ENCODE data around the gene ADD2. TPM values are rescaled to one million over a fixed set of nuclear protein-coding genes. Genes with fewer than 3 reads are reported as not detected.
A peak's percentile ranks its signal among the peaks of the same experiment; 100 is the strongest.

Gene ADD2
- total RNA-seq, 2 donors from 2014 or later, result 14.8 to 53.0 TPM

DNA sequence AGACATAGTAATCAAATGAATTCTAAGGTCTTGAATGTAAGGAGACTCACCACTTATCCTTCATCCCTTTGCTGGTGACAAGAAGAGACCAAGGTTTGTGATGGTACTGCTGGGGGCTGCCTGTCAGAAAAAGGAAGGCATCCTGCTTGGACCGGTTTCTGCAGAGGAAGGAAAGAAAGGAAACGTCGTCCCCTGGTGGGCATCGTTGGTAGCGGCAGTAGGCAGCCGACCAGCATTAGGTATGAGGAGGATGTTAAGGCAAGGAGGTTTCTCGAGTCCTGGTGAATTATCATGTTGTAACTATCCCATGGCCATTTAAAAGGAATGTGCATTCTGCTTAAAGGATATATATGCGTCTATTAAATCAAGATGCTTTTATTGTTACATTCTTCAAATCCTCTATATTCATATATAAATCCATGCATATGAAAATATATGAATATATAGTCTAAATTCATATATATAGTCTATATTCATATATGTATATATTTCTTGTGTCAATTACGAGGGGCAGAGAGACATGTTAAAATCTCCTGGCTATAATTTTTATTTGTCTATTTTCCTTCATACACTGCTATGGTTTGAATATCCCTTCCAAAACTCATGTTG is 120.0 kb downstream of the ADD2 start:
- Mint-ChIP-seq H3K27ac (no peak overlapping the region), H3K4me1 (no peaks in the 10 kb centered on the region), H3K36me3 (ENCODE audit: low read depth) (no peaks in the 10 kb centered on the region), H3K9me3 (no peaks in the 10 kb centered on the region), H3K27me3 (ENCODE audit: insufficient read depth) (peaks cover 23% of the 10 kb centered on the region), H3K4me3 (no peak overlapping the region)
- no peak overlapping the region for H3K27ac ChIP-seq (ENCODE audit: low read depth, low read length)
- 3% methylated on average over 6 to 7 of the region's 9 CpGs for WGBS, 2 experiments (ENCODE audit: insufficient coverage in 1 of 2, insufficient read length in 1 of 2)
- H3K9me3 ChIP-seq (ENCODE audit: control insufficient read depth, low read length), result no peaks in the 10 kb centered on the region
- no peak overlapping the region for H3K4me3 ChIP-seq (ENCODE audit: low read length)
- peaks cover 21% of the 10 kb centered on the region for H3K27me3 ChIP-seq (ENCODE audit: control insufficient read depth, insufficient read depth, low read length, poor library complexity, severe bottlenecking)
- H3K36me3 ChIP-seq (ENCODE audit: control insufficient read depth, insufficient read depth, low read length), result no peaks in the 10 kb centered on the region
- TF ChIP-seq, protein P1, sequence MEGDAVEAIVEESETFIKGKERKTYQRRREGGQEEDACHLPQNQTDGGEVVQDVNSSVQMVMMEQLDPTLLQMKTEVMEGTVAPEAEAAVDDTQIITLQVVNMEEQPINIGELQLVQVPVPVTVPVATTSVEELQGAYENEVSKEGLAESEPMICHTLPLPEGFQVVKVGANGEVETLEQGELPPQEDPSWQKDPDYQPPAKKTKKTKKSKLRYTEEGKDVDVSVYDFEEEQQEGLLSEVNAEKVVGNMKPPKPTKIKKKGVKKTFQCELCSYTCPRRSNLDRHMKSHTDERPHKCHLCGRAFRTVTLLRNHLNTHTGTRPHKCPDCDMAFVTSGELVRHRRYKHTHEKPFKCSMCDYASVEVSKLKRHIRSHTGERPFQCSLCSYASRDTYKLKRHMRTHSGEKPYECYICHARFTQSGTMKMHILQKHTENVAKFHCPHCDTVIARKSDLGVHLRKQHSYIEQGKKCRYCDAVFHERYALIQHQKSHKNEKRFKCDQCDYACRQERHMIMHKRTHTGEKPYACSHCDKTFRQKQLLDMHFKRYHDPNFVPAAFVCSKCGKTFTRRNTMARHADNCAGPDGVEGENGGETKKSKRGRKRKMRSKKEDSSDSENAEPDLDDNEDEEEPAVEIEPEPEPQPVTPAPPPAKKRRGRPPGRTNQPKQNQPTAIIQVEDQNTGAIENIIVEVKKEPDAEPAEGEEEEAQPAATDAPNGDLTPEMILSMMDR (conservative IDR thresholded peaks at IDR 0.05), result peak; percentile 99
- H3K4me1 ChIP-seq (ENCODE audit: control insufficient read depth, insufficient read depth, low read length), result no peaks in the 10 kb centered on the region
- peak; percentile 97 for DNase-seq
- H3K9ac ChIP-seq (ENCODE audit: extremely low read depth, low read length, poor library complexity, severe bottlenecking), result no peak overlapping the region

DNA sequence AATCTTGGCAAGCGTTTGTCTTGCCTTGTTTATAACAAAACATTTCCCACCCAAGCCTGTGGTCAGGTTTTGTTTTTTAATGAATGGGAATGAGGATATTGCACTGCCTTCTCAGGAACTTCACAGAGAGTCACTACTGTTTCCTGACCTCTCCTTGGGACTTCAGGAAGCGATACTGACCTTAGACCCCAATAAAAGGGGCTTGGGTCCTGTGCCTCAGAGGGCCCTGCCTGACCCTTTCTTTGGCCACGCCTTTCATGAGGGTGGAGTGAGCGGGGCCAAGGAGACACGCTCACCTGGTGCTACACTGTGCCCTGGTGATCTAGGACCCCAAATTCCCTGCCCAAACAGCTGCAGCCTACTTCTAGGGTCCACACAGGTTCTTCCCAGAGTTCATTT is 121.6 kb downstream of the ADD2 start:
- TF ChIP-seq, protein P1 (conservative IDR thresholded peaks at IDR 0.05), result no peak
- Histone ChIP-seq H3K9ac (ENCODE audit: extremely low read depth, low read length, poor library complexity, severe bottlenecking) (no peak overlapping the region), H3K36me3 (ENCODE audit: control insufficient read depth, insufficient read depth, low read length) (no peaks in the 10 kb centered on the region), H3K4me1 (ENCODE audit: control insufficient read depth, insufficient read depth, low read length) (no peaks in the 10 kb centered on the region), H3K27ac (ENCODE audit: low read depth, low read length) (no peak overlapping the region), H3K27me3 (ENCODE audit: control insufficient read depth, insufficient read depth, low read length, poor library complexity, severe bottlenecking) (peaks cover 5% of the 10 kb centered on the region), H3K4me3 (ENCODE audit: low read length) (no peak overlapping the region), H3K9me3 (ENCODE audit: control insufficient read depth, low read length) (no peaks in the 10 kb centered on the region)
- 76% methylated on average over 5 of the region's 5 CpGs; no CpG with 5 or more reads in 1 of the 2 experiments for WGBS, 2 experiments (ENCODE audit: insufficient coverage in 1 of 2, insufficient read length in 1 of 2)
- no peak overlapping the region for H3K27ac Mint-ChIP-seq
- peaks cover 9% of the 10 kb centered on the region for H3K27me3 Mint-ChIP-seq (ENCODE audit: insufficient read depth)
- no peaks in the 10 kb centered on the region for H3K36me3 Mint-ChIP-seq (ENCODE audit: low read depth)
- DNase-seq, result peak; percentile 35
- H3K4me1 Mint-ChIP-seq, result no peaks in the 10 kb centered on the region
- H3K4me3 Mint-ChIP-seq, result no peak overlapping the region
- H3K9me3 Mint-ChIP-seq, result no peaks in the 10 kb centered on the region

DNA sequence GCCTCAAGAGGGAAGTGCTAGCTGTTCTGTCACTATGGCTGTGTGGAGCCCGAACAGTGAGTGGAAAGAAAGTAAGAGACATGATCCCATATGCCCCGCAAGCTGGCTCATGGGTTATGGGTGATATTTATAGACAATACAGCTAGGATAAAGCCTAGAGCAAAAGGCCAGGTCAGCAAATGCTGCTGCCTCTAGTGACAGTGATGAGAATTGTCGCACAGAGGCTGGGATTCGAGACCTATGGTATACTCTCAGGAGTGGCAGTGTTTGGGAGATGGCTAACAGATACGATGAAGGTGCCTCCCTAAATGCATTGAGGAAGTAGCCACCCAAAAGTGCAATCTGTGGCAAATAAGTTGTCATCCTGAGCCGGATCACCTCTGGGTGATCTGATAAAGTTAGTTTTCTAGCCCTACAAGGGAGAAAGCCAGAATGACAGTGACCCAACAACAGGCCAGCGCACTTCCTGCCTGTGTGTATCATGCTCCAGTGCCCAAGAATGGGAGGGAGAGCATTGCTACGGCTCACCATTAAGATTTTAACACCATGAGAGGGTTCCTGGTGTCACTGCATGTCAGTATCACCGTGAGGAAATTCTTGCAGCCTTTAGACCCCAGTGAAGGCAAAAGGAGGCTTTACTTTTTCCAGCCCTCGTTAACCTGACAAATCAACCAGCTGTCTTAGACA is 122.1 kb downstream of the ADD2 start:
- TF ChIP-seq, protein P1 (conservative IDR thresholded peaks at IDR 0.05), result peak; percentile 58
- Mint-ChIP-seq H3K4me1 (no peaks in the 10 kb centered on the region), H3K4me3 (no peak overlapping the region), H3K36me3 (ENCODE audit: low read depth) (no peaks in the 10 kb centered on the region), H3K27me3 (ENCODE audit: insufficient read depth) (peaks cover 3% of the 10 kb centered on the region), H3K27ac (no peak overlapping the region), H3K9me3 (no peaks in the 10 kb centered on the region)
- Histone ChIP-seq H3K4me1 (ENCODE audit: control insufficient read depth, insufficient read depth, low read length) (no peaks in the 10 kb centered on the region), H3K4me3 (ENCODE audit: low read length) (no peak overlapping the region), H3K9me3 (ENCODE audit: control insufficient read depth, low read length) (no peaks in the 10 kb centered on the region), H3K27ac (ENCODE audit: low read depth, low read length) (no peak overlapping the region), H3K9ac (ENCODE audit: extremely low read depth, low read length, poor library complexity, severe bottlenecking) (no peak overlapping the region), H3K36me3 (ENCODE audit: control insufficient read depth, insufficient read depth, low read length) (no peaks in the 10 kb centered on the region), H3K27me3 (ENCODE audit: control insufficient read depth, insufficient read depth, low read length, poor library complexity, severe bottlenecking) (no peaks in the 10 kb centered on the region)
- peak; percentile 64 for DNase-seq
- 63 to 73% methylated on average over 9 to 10 of the region's 10 CpGs for WGBS, 2 experiments (ENCODE audit: insufficient coverage in 1 of 2, insufficient read length in 1 of 2)
